GM18867 (cell line): ENCODE data around the gene UBE3D.
"Not testable (repeated sequence)": the region's sequence is repeated elsewhere in the genome, so short reads cannot be mapped to it uniquely, and the experiment has no call there.

Experiments
- ATAC-seq: cut with Tn5 transposase; IDR thresholded peaks from one replicate; pipeline ENCODE4 v1.9.1; 2021; ENCODE audit warnings: mild to moderate bottlenecking, moderate library complexity; ENCODE audit not compliant: unreplicated experiment

UBE3D gene

DNA sequence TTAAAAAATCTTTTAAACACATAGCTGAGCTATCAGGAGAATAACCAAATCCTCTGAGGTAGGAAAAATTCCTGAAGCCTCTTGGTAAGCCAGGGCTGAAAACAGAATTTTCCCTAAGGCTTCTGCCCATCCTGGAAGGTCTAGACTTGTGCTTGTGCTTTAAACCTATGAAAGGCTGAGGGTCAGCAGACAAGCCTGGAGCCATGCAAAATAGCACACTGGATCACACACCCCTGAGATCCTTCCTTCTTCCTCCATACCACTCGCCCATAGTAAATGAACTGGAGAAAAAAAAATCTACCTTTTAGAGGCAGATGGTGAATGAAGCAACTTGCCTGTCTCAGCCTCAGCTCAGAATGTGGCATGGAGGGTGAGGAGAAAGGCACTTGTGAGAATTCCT is 144.4 kb downstream of the UBE3D start:
- ATAC-seq = no peak

DNA sequence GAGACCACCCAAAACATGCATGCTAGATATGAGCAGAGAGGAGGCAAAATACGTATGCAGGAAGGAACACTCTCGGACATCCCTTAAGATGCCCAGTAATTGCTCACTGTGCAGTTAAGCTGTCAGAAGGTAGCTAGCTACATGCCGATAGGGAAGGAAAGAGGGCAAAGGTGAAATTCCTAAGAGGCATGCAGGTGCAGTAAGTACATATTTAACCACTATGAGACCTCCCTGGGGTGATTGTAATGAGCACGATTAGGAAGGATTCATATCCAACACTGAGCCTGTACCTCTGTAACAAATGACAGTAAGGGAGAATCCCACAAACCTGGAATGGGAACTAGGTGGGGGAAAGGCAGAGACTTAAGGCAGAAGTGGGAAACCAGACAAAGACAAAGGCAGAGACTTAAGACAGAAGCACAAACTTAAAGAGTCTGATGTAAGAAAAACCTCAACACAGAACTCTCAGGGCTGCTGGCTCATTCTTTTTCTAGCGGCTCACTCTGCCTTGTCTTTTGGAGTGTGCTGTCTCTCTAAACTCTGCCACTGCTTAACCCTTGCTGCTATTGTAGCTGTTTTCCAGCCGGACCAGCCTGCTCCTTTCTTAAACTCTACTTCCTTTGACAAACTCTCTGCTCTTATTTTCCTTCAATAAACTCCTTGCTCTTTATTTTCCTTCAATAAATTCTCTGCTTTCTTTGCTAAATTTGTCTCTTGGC is 148.1 kb downstream of the UBE3D start:
- ATAC-seq = no peak

DNA sequence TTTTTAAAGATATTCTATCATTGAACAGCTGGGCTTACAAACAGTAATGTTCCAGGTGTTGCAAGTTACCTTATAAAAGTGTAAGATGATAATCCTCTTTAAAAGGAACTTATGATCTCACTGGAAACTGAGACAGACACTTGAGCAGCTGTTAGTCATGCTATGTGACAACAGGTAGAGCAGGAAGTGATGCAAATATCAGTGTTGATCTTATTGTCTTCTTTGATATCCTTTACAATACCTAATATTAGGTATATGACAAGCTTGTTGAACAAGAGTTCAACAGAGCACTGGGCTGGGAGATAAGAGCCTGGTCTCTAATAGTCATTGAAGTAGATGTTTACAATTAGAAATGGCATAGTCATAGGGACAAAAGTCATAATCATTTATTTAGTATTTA is 150.0 kb downstream of the UBE3D start:
- no peak for ATAC-seq

DNA sequence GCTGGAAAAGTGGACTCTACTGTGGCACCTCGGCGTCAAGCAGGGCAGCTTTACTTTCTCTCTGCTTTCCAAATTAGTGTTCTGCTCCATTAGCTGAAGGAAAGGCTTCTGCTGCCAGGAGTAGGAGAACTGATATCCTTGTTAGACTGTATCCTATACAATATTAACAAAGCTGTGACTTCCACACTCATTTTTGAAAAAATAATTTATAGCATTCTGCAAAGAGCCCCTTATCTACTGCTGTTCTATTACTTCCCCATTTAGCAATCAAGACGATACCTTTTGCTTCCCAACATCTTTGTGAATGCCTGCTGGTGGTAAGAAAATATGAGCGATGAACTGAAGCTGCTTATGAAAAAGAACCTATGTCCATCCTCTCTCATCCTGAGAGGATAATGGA is 151.1 kb downstream of the UBE3D start:
- ATAC-seq = no peak

DNA sequence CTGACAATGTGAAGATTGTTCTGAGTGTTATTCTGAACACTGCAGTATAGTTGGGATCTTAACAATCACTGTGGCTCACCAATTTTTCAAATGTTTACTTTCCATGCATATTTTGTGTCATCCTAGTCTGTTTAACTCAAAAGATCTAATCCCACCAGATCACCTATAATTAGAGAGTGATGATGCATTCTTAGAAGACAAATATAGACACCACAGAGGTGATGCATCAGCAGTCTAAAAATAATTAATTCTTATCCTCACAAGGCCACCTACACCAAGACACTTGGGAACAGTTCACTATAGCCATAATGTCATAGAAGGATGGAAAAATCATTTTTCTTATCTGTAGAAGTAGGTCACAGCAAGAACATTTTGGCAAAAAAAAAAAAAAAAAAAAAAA is 154.8 kb downstream of the UBE3D start:
- ATAC-seq = no peak

DNA sequence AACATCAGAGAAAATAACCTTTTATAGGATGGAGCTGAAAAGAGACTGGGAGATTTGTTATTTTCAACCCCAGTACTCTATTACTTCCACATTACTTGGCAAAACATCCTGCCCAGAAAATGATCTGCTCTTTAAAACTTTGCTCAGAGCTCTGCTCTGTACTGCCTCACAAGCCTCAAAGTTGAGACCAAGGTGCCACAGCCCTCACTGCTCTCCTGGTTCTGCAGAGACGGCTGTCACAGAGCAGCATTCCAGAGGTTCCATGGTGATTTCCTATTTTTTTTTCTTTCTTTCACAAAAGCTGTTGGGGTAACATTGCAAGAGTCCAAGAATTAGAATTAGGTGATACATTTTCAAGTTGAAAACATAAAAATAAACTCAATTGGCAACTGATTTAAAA is 155.2 kb downstream of the UBE3D start:
- no peak for ATAC-seq

DNA sequence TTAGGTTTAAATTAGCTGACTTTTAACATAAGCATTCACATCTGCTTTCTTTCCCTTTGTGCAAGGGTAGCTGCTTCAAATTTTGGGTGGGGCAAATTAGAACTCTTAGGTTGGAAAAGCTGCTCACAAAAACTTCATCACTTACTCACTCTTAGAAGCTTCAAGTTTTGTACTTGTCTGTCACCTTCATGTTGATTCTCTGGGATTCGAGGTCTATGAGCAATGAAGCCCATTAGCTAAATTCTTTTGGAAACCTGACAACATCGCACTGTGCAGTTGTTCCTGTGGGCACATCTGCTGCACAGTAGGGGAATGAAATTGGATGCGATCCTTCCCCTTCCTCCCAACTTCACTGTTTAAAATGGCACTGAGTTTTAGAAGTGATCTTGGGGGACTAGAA is 156.1 kb downstream of the UBE3D start:
- ATAC-seq = no peak

DNA sequence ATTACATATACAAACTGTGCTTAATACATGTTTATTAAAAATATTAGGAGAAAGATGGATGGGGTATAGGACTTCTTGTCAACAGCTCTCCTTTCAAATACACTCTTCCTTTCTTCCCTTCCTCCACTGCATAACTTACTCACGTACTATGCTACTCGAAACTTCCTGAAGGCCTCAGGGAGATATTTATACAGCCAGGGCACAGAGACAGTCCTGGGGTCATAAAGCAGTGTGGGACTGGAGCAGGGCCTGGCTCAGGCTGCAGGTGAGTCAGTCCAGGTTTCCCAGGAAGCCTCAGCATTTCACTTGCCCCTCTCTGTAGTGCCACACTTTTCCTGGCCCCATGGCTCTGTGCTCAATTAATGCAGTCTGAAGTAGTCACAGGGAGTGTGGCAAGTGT is 157.0 kb downstream of the UBE3D start:
- no peak for ATAC-seq

DNA sequence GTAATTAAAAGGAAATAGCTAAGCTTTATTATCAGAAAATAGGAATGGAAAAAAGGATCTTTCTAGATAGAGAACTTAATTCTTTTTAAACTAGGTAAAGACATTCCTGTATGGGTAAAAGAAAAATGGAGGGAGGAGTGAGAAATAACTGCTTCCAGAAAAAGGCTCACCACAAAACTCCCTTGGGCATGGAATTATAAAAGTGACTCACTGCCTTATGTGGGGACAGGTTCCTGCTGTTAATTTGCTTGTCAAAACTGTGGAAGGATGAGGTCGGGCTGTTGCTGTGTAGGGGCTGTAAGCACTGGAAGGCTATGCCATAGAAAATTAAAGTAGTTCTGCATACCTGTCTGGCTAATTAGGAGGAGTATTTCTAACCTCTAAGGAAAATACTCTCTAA is 158.7 kb downstream of the UBE3D start:
- ATAC-seq = no peak

DNA sequence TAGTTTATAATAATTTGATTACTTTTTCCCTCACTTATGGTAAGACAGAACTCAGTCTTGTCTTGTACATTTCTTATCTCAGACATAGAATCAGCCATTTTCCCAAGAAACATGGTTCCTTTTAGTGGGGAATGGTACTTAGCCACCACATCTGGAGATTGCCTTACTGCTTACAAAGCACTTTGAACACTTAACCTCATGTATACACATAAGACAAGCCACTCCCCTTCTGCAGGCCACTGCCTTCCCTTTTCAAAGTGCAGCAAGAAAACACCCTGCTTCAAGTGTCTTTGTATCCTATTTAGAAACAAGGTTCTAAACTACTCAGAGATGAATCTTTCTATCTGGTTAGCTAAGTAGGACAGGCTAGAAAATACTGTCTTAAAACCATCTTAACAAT is 159.2 kb downstream of the UBE3D start:
- ATAC-seq = no peak

DNA sequence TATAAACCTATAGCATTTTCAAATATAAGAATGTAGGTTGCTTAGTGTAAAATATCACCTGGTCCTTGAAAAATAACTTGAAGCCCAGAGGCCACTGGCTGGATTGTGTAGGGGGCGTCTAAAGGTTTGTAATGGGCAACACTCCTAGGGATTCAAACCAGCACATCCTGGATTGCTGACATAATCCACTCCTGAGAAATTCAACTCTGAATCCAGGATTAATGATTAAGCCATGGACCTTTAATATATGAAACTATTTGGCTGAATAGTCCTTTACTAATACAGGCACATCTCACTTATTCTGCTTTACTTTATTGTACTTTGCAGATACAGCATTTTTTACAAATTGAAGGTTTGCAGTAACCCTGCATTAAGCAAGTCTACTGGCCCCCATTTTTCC is 160.8 kb downstream of the UBE3D start:
- no peak for ATAC-seq

DNA sequence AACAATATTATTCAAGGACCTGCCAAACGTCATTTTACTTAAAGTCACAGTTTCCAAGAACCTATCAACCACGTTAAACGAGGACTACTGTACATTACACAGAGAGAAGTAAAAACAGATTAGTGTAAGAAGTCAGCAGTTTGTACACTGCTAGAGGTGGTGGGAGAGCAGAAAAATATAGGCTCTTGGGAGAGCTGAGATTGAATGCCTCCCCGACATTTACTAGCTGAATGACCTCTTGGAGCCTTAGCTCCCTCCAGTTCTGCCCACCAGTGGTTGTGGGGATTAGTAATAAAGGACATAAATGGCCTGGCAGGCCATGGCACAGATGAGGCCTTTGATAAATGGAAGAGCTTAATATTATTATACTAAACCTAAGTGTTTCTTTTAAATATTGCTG is 161.4 kb downstream of the UBE3D start:
- no peak for ATAC-seq

DNA sequence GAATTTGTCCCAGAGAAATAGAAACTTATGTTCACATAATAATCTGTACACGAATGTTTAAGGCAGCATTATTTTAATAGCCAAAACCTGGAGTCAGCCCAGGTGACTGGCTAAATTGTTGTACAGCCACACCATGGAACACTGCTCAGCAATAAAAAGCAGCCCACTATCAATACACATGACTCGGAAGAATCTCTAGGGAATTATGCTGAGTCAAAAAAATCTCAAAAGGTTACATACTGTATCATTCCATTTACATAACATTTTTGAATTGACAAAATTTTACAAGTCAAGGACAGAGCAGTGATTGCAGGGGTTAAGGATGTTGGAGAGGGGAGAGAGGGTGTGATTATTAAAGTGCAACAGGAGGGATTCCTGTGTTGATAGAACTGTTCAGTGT is 163.4 kb downstream of the UBE3D start:
- no peak for ATAC-seq

DNA sequence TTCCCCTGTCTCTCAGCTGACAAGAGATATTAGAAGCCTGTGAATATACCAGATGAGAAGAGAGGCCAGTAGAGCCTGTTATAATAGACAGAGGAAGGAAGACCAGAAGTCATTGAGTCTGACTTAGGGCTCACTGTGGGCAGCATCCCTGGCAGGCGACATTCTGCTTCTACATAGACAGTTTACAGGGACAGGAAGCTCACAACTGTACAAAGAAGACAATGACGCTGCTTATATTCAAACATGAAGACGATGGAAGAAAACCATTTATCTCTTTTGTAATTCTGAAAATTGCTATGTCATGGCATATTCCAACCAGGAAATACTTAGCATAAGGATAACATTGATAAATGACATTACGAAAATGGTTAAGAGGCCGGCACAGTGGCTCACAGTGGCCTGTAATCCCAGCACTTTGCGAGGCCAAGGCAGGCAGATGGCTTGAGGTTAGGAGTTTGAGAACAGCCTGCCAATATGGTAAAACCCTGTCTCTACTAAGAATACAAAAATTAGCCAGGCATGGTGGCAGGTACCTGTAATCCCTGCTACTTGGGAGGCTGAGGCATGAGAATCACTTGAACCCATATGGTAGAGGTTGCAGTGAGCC is 170.9 kb downstream of the UBE3D start:
- ATAC-seq = no peak

DNA sequence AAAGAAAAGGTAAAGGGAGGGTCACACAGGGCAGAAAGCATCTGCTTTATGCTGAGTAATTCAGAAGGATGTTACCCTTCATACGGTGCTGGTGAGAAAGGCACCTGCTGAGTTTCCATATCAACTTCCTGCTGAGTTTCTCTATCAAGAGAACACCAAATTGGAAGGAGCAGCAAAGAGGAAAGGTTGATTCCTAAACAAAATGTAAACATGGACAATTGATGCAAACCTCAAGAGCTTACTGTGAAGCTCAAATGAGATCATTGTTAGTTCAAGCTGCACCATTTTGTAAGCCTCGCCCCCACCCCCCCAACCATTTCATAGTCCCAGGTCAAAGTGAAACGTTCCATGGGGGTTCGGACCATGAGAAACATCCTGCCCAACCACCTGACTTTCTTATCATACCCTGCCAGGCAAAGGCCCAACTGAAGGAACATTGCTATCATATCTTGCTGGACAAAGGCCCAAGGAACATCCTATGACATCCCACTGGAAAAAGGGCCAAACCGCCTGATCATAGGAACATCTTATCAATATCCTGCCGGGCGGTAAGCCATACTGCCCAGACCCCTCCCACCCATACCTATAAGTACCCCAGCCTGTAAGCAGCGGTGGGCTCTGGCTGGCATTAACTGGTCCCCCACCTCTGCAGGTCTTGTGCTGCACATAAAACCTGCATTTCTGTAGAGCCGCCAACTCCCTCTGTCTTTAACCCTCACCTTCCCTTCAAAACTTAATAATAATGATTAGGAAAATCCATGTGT is 171.6 kb downstream of the UBE3D start:
- no peak for ATAC-seq

DNA sequence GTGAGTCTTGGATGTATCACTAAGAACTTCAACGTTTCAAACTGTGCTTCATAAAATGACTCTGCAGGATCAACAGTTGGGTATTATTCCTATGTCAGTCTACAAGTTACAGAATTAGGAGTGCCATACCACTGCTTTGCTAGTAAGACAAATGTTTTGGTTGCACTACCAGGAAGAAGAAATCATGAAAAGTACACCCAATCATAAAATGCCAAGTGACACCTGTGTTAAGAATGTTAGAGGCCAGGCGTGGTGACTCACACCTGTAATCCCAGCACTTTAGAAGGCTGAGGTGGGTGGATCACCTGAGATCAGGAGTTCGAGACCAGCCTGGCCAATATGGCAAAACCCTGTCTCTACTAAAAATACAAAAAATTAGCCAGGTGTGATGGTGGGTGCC is 174.1 kb downstream of the UBE3D start:
- not testable (repeated sequence) for ATAC-seq

DNA sequence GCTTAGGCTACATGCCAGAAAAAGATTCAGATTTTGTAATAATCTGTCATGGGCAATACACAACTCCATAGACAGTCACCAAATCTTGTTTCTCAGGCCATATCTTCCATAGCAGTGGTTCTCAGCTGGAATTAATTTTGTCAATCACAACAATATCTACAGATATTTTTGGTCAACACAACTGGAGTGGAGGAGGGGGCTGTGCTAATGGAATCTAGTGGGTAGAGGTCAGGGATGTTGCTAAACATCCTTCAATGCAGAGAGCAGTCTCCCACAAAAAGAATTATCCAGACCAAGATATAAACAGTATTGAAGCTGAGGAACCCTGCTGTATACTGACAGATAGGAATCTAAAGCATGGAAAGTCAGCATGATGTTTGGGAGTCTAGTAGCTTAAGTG is 174.6 kb downstream of the UBE3D start:
- no peak for ATAC-seq

DNA sequence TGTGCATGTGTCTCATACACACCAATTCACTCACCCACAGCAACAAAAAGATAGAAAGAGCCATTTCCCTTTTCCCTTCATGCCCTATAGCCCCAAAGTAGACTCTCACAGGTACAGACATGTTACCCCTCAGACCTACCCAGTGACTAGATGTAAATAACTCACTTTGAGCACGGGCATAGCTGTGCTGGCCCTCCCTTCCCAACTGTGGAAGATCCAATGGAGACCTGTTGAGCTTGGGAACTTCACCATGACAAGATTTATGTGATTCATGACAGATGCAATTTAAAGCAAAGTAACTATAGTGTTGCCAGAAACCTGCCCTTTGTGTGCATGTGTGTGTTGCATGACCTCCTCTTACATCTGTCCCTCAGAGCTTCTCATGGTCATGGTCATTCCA is 175.4 kb downstream of the UBE3D start:
- no peak for ATAC-seq

DNA sequence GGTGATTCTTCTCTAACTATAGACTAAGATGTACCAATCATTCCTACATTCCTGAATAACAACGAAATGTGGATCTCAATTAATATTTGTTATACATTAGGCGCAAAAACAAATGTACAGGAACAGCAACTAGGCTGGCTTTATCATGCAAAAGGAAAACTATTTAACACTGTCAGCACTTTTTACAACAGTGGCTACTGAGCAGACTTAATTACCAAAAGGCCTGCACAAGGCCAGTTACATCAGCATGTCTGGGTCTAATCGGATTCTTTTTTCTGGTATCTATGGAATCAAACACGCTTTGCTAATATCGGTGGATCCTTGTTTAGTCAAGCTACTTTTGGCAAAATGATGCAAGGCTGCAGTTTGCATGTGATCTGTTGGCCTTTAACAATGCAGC is 176.5 kb downstream of the UBE3D start:
- no peak for ATAC-seq

DNA sequence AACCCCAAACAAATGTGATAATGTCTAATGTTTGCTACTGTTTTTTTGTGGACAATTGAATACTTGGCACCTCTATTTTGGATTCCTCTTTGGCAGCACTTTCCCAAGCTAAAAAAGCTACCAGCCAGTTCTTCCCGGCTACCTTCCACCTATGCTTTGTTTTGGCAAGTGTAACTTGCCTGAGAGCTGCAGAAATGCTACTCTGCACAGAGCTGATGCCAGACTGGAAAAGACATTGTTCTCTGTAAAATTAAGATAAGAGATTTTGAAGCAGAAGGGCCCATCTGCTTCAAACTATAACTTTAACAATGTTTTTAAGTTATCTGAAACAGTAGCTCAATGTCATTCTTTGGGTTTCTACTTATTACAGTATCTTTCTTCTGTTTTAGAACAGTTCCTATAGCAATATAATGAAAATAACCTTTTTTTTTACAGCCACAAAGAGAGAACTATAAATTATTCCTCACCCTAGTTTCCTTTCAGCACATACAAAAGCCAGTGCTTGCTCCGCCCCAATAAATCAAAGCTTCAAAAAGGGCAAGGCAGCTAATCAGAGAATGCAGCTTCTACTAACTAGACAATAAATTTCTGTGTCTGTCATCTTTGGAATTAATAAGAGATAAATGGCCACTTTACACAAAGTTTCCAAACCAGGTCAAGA is 183.1 kb downstream of the UBE3D start:
- ATAC-seq = no peak

DNA sequence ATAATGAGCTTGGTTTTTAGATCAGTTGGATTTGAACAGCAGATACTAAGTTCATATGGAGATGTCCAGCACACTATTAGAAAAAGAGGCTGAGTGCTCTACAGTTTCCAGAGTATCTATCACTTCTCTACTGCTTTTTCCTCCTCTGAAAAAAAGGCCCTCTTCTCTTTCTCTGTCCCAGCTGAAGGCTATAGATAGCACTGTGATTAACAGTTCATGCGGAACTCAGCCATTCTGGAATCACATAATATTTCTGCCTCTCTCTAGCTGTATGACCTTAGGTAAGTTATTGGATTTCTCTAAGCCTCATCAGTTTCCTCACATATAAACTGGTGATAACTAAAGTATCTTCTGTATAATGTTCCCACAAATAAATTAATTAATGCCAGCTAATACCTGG is 184.1 kb downstream of the UBE3D start:
- no peak for ATAC-seq

DNA sequence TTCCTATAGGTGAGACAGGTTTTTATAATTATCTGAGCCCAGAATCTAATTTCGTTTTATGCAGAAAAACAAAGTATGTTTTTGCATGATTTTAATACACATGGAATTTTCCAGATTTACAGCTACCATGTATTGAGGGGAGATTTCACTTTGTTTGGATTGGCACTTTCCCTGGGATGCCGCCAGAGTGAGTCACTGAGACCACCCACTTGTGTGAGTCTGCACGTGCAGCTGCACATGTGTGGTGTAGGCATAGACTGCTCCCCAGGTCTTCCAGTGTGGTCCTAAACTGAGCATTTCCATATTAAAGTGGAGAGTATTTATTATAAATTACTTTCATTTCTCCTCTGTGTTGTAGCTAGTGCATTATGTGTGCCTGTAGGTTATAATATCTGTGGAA is 186.8 kb downstream of the UBE3D start:
- no peak for ATAC-seq
